Measurements from ENCODE around the gene LMTK3.
"Not testable (repeated sequence)": the region's sequence is repeated elsewhere in the genome, so short reads cannot be mapped to it uniquely, and the experiment has no call there.

The LMTK3 gene

DNA sequence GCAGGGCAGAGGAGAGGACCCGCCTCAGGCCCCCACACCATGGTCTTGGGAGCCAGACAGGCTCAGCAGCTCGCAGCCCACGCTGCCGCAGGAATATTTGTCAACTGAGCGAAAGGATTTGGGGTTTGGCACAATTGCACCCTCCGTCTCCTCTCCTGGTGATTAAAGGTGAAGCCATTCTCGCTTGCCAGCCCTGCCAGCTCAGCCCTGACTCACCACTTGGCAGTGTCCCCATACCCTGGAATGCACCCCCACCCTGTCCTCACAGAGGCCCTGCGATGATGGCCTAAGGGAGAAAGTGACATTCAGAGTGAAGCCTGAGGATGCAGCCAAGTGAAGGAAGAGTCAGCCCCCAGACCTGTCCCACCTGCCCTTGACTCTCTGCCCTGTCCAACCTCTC lies 23.7 kb downstream of the LMTK3 start:
- DNase-seq, result peak in 1 of 2 donors; percentile 23
- no CpG with 5 or more reads among the region's 8 CpGs for WGBS (ENCODE audit: extremely low coverage, insufficient coverage, insufficient read length)

DNA sequence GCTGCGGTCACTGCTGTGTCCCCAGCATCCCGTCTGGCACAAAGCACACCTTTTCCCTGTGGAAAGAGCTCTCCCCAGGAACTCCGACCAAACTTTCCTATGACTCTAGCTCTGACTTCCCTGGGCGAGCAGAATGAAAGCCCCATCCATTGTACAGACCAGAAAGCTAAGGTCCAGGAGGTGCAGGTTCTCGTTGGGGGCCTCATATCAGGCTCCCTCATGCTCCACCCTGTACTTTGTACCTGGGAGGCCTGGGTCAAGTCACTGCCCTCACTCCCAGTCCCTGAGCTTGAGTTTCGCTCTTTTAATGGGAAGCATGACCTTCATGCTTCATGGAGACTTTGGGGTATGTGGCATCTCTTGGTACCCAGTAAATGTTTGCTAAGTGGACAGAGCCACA lies 24.1 kb downstream of the LMTK3 start:
- Histone ChIP-seq H3K79me2 (ENCODE audit: control insufficient read depth, insufficient read depth, low read length, poor library complexity) (no peaks in the 10 kb centered on the region), H2BK12ac (ENCODE audit: low read length) (no peak overlapping the region), H2BK5ac (ENCODE audit: low read depth, low read length, poor library complexity) (no peak overlapping the region), H2AK5ac (ENCODE audit: low read length) (no peak overlapping the region), H3K79me1 (ENCODE audit: low read length) (no peaks in the 10 kb centered on the region), H4K12ac (ENCODE audit: low read depth, low read length) (no peak overlapping the region), H4K91ac (ENCODE audit: low read depth, low read length) (no peak overlapping the region), H3K4me2 (ENCODE audit: low read length) (no peak overlapping the region), H3K27ac (ENCODE audit: low read depth, low read length) (no peak overlapping the region), H3K27me3 (ENCODE audit: insufficient read depth, low read length) (no peaks in the 10 kb centered on the region), H3K9me3 (ENCODE audit: insufficient read depth, low read depth, low read length) (no peaks in the 10 kb centered on the region), H3K4ac (ENCODE audit: low read depth, low read length) (no peak overlapping the region), H3K9ac (ENCODE audit: low read length) (no peak overlapping the region), H2AFZ (ENCODE audit: insufficient read depth, low read length, poor library complexity) (no peak overlapping the region), H3K23ac (ENCODE audit: low read length) (no peak overlapping the region), H4K8ac (ENCODE audit: low read depth, low read length) (no peak overlapping the region), H2BK120ac (ENCODE audit: insufficient read depth, low read length, poor library complexity) (no peak overlapping the region), H3K18ac (ENCODE audit: low read length) (no peak overlapping the region), H3K4me1 (ENCODE audit: control insufficient read depth in 1 of 2, insufficient read depth in 2 of 2, low read length in 2 of 2) (peaks cover 0 to 4% of the 10 kb centered on the region in 2 experiments), H3K36me3 (ENCODE audit: control insufficient read depth in 1 of 2, insufficient read depth in 2 of 2, low read length in 2 of 2) (peaks cover 0 to 4% of the 10 kb centered on the region in 2 experiments), H3K14ac (ENCODE audit: low read length) (no peak overlapping the region), H3K4me3 (ENCODE audit: low read depth, low read length) (no peak overlapping the region)
- no CpG with 5 or more reads among the region's 6 CpGs for WGBS (ENCODE audit: extremely low coverage, insufficient coverage, insufficient read length)
- DNase-seq, result no peak

More for the DNA sequence above, 23.7 kb downstream of the LMTK3 start:
- no peaks in the 10 kb centered on the region for H3K9me3 ChIP-seq (ENCODE audit: insufficient read depth, low read depth, low read length)
- no peak overlapping the region for H3K23ac ChIP-seq (ENCODE audit: low read length)
- no peak overlapping the region for H4K12ac ChIP-seq (ENCODE audit: low read depth, low read length)
- no peak overlapping the region for H4K91ac ChIP-seq (ENCODE audit: low read depth, low read length)
- H3K4me2 ChIP-seq (ENCODE audit: low read length), result no peak overlapping the region
- no peak overlapping the region for H3K18ac ChIP-seq (ENCODE audit: low read length)
- H2AFZ ChIP-seq (ENCODE audit: insufficient read depth, low read length, poor library complexity), result no peak overlapping the region
- H3K36me3 ChIP-seq (ENCODE audit: control insufficient read depth in 1 of 2, insufficient read depth in 2 of 2, low read length in 2 of 2), result peaks cover 0 to 4% of the 10 kb centered on the region in 2 experiments
- no peak overlapping the region for H2BK12ac ChIP-seq (ENCODE audit: low read length)
- peaks cover 0 to 4% of the 10 kb centered on the region in 2 experiments for H3K4me1 ChIP-seq (ENCODE audit: control insufficient read depth in 1 of 2, insufficient read depth in 2 of 2, low read length in 2 of 2)
- H3K4me3 ChIP-seq (ENCODE audit: low read depth, low read length), result no peak overlapping the region
- no peak overlapping the region for H4K8ac ChIP-seq (ENCODE audit: low read depth, low read length)
- H2BK120ac ChIP-seq (ENCODE audit: insufficient read depth, low read length, poor library complexity), result no peak overlapping the region
- H3K79me2 ChIP-seq (ENCODE audit: control insufficient read depth, insufficient read depth, low read length, poor library complexity), result no peaks in the 10 kb centered on the region
- H3K9ac ChIP-seq (ENCODE audit: low read length), result no peak overlapping the region
- H3K27me3 ChIP-seq (ENCODE audit: insufficient read depth, low read length), result no peaks in the 10 kb centered on the region
- no peak overlapping the region for H3K27ac ChIP-seq (ENCODE audit: low read depth, low read length)
- H2AK5ac ChIP-seq (ENCODE audit: low read length), result no peak overlapping the region
- H3K79me1 ChIP-seq (ENCODE audit: low read length), result no peaks in the 10 kb centered on the region
- H3K14ac ChIP-seq (ENCODE audit: low read length), result no peak overlapping the region
- no peak overlapping the region for H3K4ac ChIP-seq (ENCODE audit: low read depth, low read length)
- H2BK5ac ChIP-seq (ENCODE audit: low read depth, low read length, poor library complexity), result no peak overlapping the region

DNA sequence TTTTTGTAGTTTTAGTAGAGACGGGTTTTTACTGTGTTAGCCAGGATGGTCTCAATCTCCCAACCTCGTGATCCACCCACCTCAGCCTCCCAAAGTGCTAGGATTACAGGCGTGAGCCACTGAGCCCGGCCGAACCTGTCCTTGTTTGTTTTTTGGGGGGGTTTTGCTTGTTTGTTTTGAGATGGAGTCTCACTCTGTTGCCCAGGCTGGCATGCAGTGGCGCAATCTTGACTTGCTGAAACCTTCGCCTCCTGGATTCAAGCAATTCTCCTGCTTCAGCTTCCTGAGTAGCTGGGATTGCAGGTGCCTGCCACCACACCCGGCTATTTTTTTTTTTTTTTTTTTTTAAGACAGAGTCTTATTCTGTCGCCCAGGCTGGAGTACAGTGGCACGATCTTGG lies 24.9 kb downstream of the LMTK3 start:
- not testable (repeated sequence) for H4K91ac ChIP-seq (ENCODE audit: low read depth, low read length); H3K18ac ChIP-seq (ENCODE audit: low read length); H3K23ac ChIP-seq (ENCODE audit: low read length); H3K9ac ChIP-seq (ENCODE audit: low read length); H3K4ac ChIP-seq (ENCODE audit: low read depth, low read length); H3K27me3 ChIP-seq (ENCODE audit: insufficient read depth, low read length); H2BK5ac ChIP-seq (ENCODE audit: low read depth, low read length, poor library complexity); H3K36me3 ChIP-seq (ENCODE audit: control insufficient read depth in 1 of 2, insufficient read depth in 2 of 2, low read length in 2 of 2); H3K14ac ChIP-seq (ENCODE audit: low read length); H2BK12ac ChIP-seq (ENCODE audit: low read length); H4K8ac ChIP-seq (ENCODE audit: low read depth, low read length); H4K12ac ChIP-seq (ENCODE audit: low read depth, low read length); H3K4me3 ChIP-seq (ENCODE audit: low read depth, low read length); H3K79me2 ChIP-seq (ENCODE audit: control insufficient read depth, insufficient read depth, low read length, poor library complexity); H2BK120ac ChIP-seq (ENCODE audit: insufficient read depth, low read length, poor library complexity); H3K4me2 ChIP-seq (ENCODE audit: low read length); H2AK5ac ChIP-seq (ENCODE audit: low read length); H3K27ac ChIP-seq (ENCODE audit: low read depth, low read length); H3K9me3 ChIP-seq (ENCODE audit: insufficient read depth, low read depth, low read length); H2AFZ ChIP-seq (ENCODE audit: insufficient read depth, low read length, poor library complexity); H3K4me1 ChIP-seq (ENCODE audit: control insufficient read depth in 1 of 2, insufficient read depth in 2 of 2, low read length in 2 of 2); H3K79me1 ChIP-seq (ENCODE audit: low read length)
- DNase-seq, result peak in 1 of 2 donors; percentile 22
- WGBS (ENCODE audit: extremely low coverage, insufficient coverage, insufficient read length), result no CpG with 5 or more reads among the region's 10 CpGs

DNA sequence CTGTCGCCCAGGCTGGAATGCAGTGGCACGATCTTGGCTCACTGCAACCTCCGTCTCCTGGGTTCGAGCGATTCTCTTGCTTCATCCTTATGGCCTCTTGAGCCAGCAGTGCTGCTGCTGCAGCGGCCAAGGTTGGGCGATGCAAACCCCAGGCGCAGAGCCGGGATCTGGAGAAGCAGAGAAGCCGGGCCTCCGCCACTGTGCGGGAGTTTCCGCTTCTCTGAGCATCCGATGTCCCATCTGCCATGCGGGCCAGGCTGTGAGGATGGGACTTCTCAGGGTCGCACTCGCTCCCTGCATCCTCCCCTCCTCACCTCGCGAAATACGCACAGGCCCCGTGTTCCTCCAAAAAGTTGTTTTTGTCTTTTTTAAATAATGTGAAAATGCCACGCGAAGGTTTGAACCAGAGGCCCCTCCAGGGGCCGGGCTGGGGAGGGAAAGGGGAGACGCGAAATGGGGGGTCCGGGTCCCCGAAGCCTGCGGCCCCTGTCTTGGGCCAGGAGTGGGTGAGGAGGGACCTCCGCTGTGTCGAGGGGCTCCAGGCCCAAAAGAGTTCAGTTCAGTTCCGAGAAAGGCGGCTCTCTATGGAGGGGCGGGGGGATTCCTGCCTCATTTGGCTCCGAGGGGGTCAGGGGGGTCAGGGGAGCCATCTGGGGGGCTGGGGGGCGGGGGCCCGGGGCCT lies 26.6 kb downstream of the LMTK3 start:
- no CpG with 5 or more reads among the region's 37 CpGs for WGBS (ENCODE audit: extremely low coverage, insufficient coverage, insufficient read length)
- Histone ChIP-seq H2BK120ac (ENCODE audit: insufficient read depth, low read length, poor library complexity) (no peak overlapping the region), H3K4me1 (ENCODE audit: control insufficient read depth in 1 of 2, insufficient read depth in 2 of 2, low read length in 2 of 2) (no peaks in the 10 kb centered on the region), H3K9me3 (ENCODE audit: insufficient read depth, low read depth, low read length) (no peaks in the 10 kb centered on the region), H4K91ac (ENCODE audit: low read depth, low read length) (no peak overlapping the region), H3K18ac (ENCODE audit: low read length) (no peak overlapping the region), H3K36me3 (ENCODE audit: control insufficient read depth in 1 of 2, insufficient read depth in 2 of 2, low read length in 2 of 2) (peaks cover 17 to 18% of the 10 kb centered on the region in 2 experiments), H4K12ac (ENCODE audit: low read depth, low read length) (no peak overlapping the region), H3K4me2 (ENCODE audit: low read length) (no peak overlapping the region), H2AK5ac (ENCODE audit: low read length) (no peak overlapping the region), H2AFZ (ENCODE audit: insufficient read depth, low read length, poor library complexity) (no peak overlapping the region), H3K27ac (ENCODE audit: low read depth, low read length) (no peak overlapping the region), H3K27me3 (ENCODE audit: insufficient read depth, low read length) (no peaks in the 10 kb centered on the region), H4K8ac (ENCODE audit: low read depth, low read length) (no peak overlapping the region), H3K14ac (ENCODE audit: low read length) (no peak overlapping the region), H2BK12ac (ENCODE audit: low read length) (no peak overlapping the region), H2BK5ac (ENCODE audit: low read depth, low read length, poor library complexity) (no peak overlapping the region), H3K4ac (ENCODE audit: low read depth, low read length) (no peak overlapping the region), H3K79me1 (ENCODE audit: low read length) (no peaks in the 10 kb centered on the region), H3K9ac (ENCODE audit: low read length) (no peak overlapping the region), H3K4me3 (ENCODE audit: low read depth, low read length) (no peak overlapping the region), H3K79me2 (ENCODE audit: control insufficient read depth, insufficient read depth, low read length, poor library complexity) (no peaks in the 10 kb centered on the region), H3K23ac (ENCODE audit: low read length) (no peak overlapping the region)
- DNase-seq, result no peak

Measured in trophoblast cell (in vitro differentiated cells and primary cell).